Tibial artery (tissue), 4 donors: ENCODE measurements around the gene RAD18.

ENCODE experiments used
- DNase-seq, 2 donors: peaks; one replicate each; pipeline ENCODE4 v3.0.0-alpha.2; 2019
- H3K27ac ChIP-seq, 2 donors: fragments of 200-600 bp; sonication (generic) in 1 of 2; 1 replicate in 1 of 2; 2 replicates in 1 of 2; pipeline ENCODE4 v1.5.1; 2018 to 2019; ENCODE audit warnings: mild to moderate bottlenecking in 1 of 2
- H3K27me3 ChIP-seq, 2 donors: fragments of 200-600 bp; sonication (generic) in 1 of 2; one replicate each; pipeline versions ENCODE4 v1.5.1 to v1.6.0; 2016 to 2019
- H3K36me3 ChIP-seq, 3 donors: fragments of 200-600 bp; sonication (generic) in 2 of 3; one replicate each; pipeline ENCODE4 v1.5.1; 2016 to 2019; ENCODE audit warnings: mild to moderate bottlenecking in 2 of 3
- H3K4me1 ChIP-seq, 4 donors: fragments of 200-600 bp; sonication (generic) in 2 of 4; 1 replicate in 3 of 4; 2 replicates in 1 of 4; pipeline ENCODE4 v1.5.1; 2016 to 2019
- H3K4me3 ChIP-seq, 2 donors: fragments of 200-600 bp; sonication (generic) in 1 of 2; 1 replicate in 1 of 2; 2 replicates in 1 of 2; pipeline ENCODE4 v1.5.1; 2018 to 2019; ENCODE audit warnings: mild to moderate bottlenecking in 2 of 2
- H3K9me3 ChIP-seq, 3 donors: fragments of 200-600 bp; sonication (generic) in 1 of 3; one replicate each; pipeline ENCODE4 v1.5.1; 2016 to 2019
- intact Hi-C: fragments of 100-400 bp; cut with DNase I; formaldehyde crosslinking; loops from one replicate; pipeline ENCODE4 v1.15.0; 2023; ENCODE audit warnings: low total_unique reads
- TF ChIP-seq, protein P1 (sequence below), 2 experiments: fragments of 200-600 bp in 1 of 2; fragments of 450-650 bp in 1 of 2; IDR thresholded peaks; one replicate each; pipeline ENCODE4 v1.5.1; 2017 to 2019; ENCODE audit warnings: antibody characterized with exemption in 2 of 2, mild to moderate bottlenecking in 1 of 2, moderate library complexity in 1 of 2

The RAD18 gene

DNA sequence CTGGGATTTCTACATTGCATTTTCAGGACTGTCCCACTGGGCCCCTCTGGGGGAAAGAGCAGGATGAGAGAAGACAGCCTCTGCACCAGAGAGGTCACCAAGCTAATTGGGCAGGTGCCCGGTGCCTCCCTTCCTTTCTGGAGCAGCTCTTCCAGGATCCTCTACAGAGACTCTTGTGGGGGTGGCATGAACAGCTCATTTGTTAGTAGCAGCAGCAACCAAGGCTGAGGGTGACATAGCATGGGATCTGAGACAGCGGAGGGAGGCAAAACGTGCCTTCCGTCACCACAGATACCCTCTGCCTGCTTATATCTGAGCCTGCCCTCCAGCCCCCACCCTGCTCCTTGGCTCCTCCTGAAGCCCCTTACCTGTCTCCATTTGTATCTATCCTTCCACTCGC is 110.8 kb downstream of the RAD18 start:
- H3K27me3 ChIP-seq: no peaks in the 10 kb centered on the region
- no peaks in the 10 kb centered on the region for H3K4me1 ChIP-seq
- H3K4me3 ChIP-seq: no peak overlapping the region
- no peak overlapping the region for H3K27ac ChIP-seq
- no peaks in the 10 kb centered on the region for H3K36me3 ChIP-seq
- intact Hi-C loops: no loop called here
- H3K9me3 ChIP-seq: no peaks in the 10 kb centered on the region
- TF ChIP-seq, protein P1, sequence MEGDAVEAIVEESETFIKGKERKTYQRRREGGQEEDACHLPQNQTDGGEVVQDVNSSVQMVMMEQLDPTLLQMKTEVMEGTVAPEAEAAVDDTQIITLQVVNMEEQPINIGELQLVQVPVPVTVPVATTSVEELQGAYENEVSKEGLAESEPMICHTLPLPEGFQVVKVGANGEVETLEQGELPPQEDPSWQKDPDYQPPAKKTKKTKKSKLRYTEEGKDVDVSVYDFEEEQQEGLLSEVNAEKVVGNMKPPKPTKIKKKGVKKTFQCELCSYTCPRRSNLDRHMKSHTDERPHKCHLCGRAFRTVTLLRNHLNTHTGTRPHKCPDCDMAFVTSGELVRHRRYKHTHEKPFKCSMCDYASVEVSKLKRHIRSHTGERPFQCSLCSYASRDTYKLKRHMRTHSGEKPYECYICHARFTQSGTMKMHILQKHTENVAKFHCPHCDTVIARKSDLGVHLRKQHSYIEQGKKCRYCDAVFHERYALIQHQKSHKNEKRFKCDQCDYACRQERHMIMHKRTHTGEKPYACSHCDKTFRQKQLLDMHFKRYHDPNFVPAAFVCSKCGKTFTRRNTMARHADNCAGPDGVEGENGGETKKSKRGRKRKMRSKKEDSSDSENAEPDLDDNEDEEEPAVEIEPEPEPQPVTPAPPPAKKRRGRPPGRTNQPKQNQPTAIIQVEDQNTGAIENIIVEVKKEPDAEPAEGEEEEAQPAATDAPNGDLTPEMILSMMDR (IDR thresholded peaks at IDR 0.05): no peak
- DNase-seq: no peak

DNA sequence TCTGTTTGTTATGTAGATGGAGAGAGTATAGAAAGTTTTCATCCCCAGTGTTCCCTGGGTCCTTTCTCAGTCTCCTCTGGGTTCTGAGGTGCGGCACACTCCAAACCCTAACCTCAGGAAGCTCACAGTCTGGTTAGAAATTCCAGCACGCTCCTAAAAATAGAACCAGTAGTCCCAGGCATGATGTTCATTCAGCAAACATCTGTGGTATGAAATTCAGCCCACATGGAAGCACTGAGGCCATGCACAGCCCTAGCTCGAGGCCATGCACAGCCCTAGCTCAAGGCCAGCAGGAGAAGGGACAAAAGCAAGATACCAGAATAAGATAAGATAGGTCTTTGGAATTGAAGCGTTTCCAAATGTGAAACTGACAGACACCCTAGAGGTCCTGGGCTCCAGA is 111.6 kb downstream of the RAD18 start:
- intact Hi-C loops: no loop called here
- TF ChIP-seq, protein P1 (IDR thresholded peaks at IDR 0.05): no peak
- Histone ChIP-seq H3K27ac (no peak overlapping the region), H3K4me1 (no peaks in the 10 kb centered on the region), H3K36me3 (no peaks in the 10 kb centered on the region), H3K27me3 (no peaks in the 10 kb centered on the region), H3K9me3 (no peaks in the 10 kb centered on the region), H3K4me3 (no peak overlapping the region)
- no peak for DNase-seq

- Histone ChIP-seq H3K36me3 (no peaks in the 10 kb centered on the region), H3K27me3 (no peaks in the 10 kb centered on the region), H3K27ac (no peak overlapping the region), H3K4me3 (no peak overlapping the region), H3K9me3 (no peaks in the 10 kb centered on the region), H3K4me1 (peaks cover 0 to 11% (median 5%) of the 10 kb centered on the region in 4 donors)
- intact Hi-C loops: no loop called here
- no peak for DNase-seq
- TF ChIP-seq, protein P1 (IDR thresholded peaks at IDR 0.05): no peak
Measured at GRCh38 chr3:8848696-8849131, 114.6 kb downstream of the RAD18 start.

DNA sequence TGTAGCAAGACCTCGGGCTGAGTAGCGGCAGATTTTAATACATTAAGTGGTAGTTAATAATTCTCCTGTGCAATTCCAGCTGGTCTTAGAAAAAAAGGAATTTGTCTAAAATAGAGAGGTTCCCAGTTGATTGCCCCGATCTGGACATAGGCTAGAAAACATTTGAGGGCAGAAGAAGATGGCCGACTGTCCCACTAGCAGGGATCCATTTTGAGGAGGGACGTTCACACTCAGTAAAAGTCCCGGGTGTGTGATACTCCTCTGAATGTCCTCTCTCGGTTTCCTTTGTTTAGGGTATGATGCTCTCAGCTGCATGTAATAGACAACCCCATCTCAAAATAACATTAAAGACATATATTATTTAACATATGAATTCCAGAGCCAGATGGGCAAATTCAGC is 116.0 kb downstream of the RAD18 start:
- H3K4me3 ChIP-seq: no peak overlapping the region
- H3K9me3 ChIP-seq: no peaks in the 10 kb centered on the region
- TF ChIP-seq, protein P1 (IDR thresholded peaks at IDR 0.05): no peak
- peaks cover 0 to 11% (median 5%) of the 10 kb centered on the region in 4 donors for H3K4me1 ChIP-seq
- H3K27me3 ChIP-seq: no peaks in the 10 kb centered on the region
- no peak for DNase-seq
- intact Hi-C loops: no loop called here
- no peak overlapping the region for H3K27ac ChIP-seq
- H3K36me3 ChIP-seq: no peaks in the 10 kb centered on the region

- peaks cover 0 to 11% (median 5%) of the 10 kb centered on the region in 4 donors for H3K4me1 ChIP-seq
- H3K27ac ChIP-seq: no peak overlapping the region
- H3K27me3 ChIP-seq: no peaks in the 10 kb centered on the region
- TF ChIP-seq, protein P1 (IDR thresholded peaks at IDR 0.05): no peak
- no peaks in the 10 kb centered on the region for H3K9me3 ChIP-seq
- no peak overlapping the region for H3K4me3 ChIP-seq
- intact Hi-C loops: no loop called here
- H3K36me3 ChIP-seq: no peaks in the 10 kb centered on the region
- DNase-seq: no peak
Measured at GRCh38 chr3:8846176-8846575, 117.1 kb downstream of the RAD18 start.

DNA sequence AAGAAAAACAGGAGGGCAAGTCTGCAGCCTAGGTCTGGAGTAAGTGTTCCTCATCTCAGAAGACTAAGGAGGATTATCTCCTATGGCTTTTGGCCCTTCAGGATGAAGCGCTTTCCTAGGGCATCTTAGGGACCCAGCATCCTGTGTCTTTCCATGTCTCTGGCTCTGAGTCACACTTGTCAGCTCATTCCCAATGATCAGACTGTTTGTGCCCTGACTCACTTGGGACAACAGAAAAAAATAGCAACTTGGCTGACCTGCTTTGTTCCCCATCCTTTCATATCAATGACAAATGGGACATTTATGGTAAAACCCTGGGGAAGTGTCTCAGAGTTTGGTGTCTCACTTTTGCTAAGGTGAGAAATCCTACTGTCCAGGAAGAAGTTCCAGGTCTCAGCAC is 117.6 kb downstream of the RAD18 start:
- intact Hi-C loops: no loop called here
- DNase-seq: no peak

More for the DNA sequence above, 117.6 kb downstream of the RAD18 start:
- Histone ChIP-seq H3K36me3 (no peaks in the 10 kb centered on the region), H3K4me1 (peaks cover 0 to 11% (median 5%) of the 10 kb centered on the region in 4 donors), H3K27ac (no peak overlapping the region), H3K9me3 (no peaks in the 10 kb centered on the region), H3K4me3 (no peak overlapping the region), H3K27me3 (no peaks in the 10 kb centered on the region)
- TF ChIP-seq, protein P1 (IDR thresholded peaks at IDR 0.05): no peak
